GM12878 (cell line): ENCODE results near the gene DDX49.

Experiments used
- GABPA ChIP-seq: IDR thresholded peaks from 2 replicates; pipeline ENCODE4 v1.6.1; 2014; ENCODE audit warnings: antibody characterized with exemption, low read depth, mild to moderate bottlenecking, inconsistent platforms
- GATAD2B ChIP-seq: fragments of 450-650 bp; conservative IDR thresholded peaks from 2 replicates; pipeline ENCODE4 v1.6.1; 2017; ENCODE audit warnings: low read depth, mild to moderate bottlenecking, moderate library complexity
- PAX8 ChIP-seq: fragments of 450-650 bp; IDR thresholded peaks from 2 replicates; pipeline ENCODE4 v1.6.1; 2017; ENCODE audit warnings: mild to moderate bottlenecking, moderate library complexity
- SIN3A ChIP-seq: IDR thresholded peaks from 2 replicates; pipeline ENCODE4 v1.6.1; 2012; ENCODE audit warnings: low read depth, low read length, improper control_type of control experiment
- TF ChIP-seq, protein P1 (sequence below): IDR thresholded peaks from 2 replicates; pipeline ENCODE4 v1.6.1; 2012; ENCODE audit warnings: low read depth, low read length, improper control_type of control experiment
- TF ChIP-seq, protein P2 (sequence below), 3 experiments: IDR thresholded peaks in 2 of 3; conservative IDR thresholded peaks in 1 of 3; 2 replicates each; pipeline ENCODE4 v1.5.1; 2011; ENCODE audit warnings: low read depth in 3 of 3, low read length in 3 of 3, mild to moderate bottlenecking in 3 of 3, control low read depth in 2 of 3, moderate library complexity in 2 of 3, inconsistent platforms in 1 of 3, mixed read lengths in 1 of 3; ENCODE audit not compliant: control insufficient read depth in 2 of 3, insufficient read depth in 1 of 3; ENCODE audit errors: extremely low read depth in 1 of 3

DNA sequence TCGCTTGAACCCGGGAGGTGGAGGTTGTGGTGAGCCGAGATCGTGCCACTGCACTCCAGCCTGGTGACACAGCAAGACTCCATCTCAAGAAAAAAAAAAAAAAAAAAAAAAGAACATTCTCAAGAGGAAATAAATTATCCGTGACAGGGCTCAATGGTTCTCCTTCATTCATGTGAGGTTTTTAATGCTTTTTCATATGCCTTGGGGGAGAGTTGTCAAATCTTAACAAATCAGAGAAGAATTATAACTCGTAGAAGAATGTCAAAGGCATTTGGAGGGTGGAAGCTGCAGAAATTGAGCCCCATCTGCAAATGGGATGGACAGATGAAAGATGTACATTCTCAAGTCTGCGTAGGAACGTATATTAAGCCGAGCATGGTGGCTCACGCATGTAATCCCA, 56.4 kb downstream of the DDX49 start:
- TF ChIP-seq, protein P1, sequence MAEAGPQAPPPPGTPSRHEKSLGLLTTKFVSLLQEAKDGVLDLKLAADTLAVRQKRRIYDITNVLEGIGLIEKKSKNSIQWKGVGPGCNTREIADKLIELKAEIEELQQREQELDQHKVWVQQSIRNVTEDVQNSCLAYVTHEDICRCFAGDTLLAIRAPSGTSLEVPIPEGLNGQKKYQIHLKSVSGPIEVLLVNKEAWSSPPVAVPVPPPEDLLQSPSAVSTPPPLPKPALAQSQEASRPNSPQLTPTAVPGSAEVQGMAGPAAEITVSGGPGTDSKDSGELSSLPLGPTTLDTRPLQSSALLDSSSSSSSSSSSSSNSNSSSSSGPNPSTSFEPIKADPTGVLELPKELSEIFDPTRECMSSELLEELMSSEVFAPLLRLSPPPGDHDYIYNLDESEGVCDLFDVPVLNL: no peak
- TF ChIP-seq, protein P2, sequence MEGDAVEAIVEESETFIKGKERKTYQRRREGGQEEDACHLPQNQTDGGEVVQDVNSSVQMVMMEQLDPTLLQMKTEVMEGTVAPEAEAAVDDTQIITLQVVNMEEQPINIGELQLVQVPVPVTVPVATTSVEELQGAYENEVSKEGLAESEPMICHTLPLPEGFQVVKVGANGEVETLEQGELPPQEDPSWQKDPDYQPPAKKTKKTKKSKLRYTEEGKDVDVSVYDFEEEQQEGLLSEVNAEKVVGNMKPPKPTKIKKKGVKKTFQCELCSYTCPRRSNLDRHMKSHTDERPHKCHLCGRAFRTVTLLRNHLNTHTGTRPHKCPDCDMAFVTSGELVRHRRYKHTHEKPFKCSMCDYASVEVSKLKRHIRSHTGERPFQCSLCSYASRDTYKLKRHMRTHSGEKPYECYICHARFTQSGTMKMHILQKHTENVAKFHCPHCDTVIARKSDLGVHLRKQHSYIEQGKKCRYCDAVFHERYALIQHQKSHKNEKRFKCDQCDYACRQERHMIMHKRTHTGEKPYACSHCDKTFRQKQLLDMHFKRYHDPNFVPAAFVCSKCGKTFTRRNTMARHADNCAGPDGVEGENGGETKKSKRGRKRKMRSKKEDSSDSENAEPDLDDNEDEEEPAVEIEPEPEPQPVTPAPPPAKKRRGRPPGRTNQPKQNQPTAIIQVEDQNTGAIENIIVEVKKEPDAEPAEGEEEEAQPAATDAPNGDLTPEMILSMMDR (IDR thresholded peaks at IDR 0.05 in 2 of 3, conservative IDR thresholded peaks at IDR 0.05 in 1 of 3; ENCODE audit: control insufficient read depth in 2 of 3, extremely low read depth in 1 of 3, insufficient read depth in 1 of 3, low read depth in 3 of 3, low read length in 3 of 3): no peak
- TF ChIP-seq GATAD2B (no peak), PAX8 (no peak), SIN3A (no peak), GABPA (no peak)
